K562 (cell line): ENCODE results near the gene MS4A4E. TPM values are rescaled to one million over a fixed set of nuclear protein-coding genes. Genes with fewer than 3 reads are reported as not detected.

Source experiments
- ATAC-seq: fragments of 200-7000 bp; cut with Tn5 transposase; 3 replicates; pipeline ENCODE4 v1.9.1; 2020; ENCODE audit warnings: moderate library complexity
- BruUV-seq: library from RNA; stranded (reverse); fragments of 400-500 nt; replicated peaks from 2 replicates; lab custom pipeline; 2021; lab: Mats Ljungman, UMichigan
- CTCF ChIA-PET: fragments of 300-600 bp; formaldehyde crosslinking; extraction: SDS; loops from one replicate; lab custom pipeline; 2021; ENCODE audit warnings: low intra/inter-chr PET ratio; lab: Yijun Ruan, JAX
- POLR2A ChIA-PET: fragments of 300-600, 350-650 bp; sonication (Branson Sonifier 250); formaldehyde crosslinking; extraction: SDS; loops from one replicate; lab custom pipeline; 2021; ENCODE audit warnings: antibody characterized with exemption, inconsistent platforms; lab: Yijun Ruan, JAX
- DNase-seq, 4 experiments: peaks; one replicate each; pipeline versions ENCODE4 v3.0.0 to v3.0.0-alpha.2; 2011 to 2018; ENCODE audit warnings: low spot score in 3 of 4, mixed read lengths in 3 of 4; ENCODE audit errors: extremely low read depth in 1 of 4
- FAIRE-seq: peaks from 2 replicates; lab custom pipeline; 2011; peaks lifted over from hg19 to GRCh38; lab: Jason Lieb, UNC
- H2AFZ ChIP-seq: 2 replicates; pipeline ENCODE4 v1.6.0; 2011; ENCODE audit warnings: low read depth, low read length, control low read depth, inconsistent platforms
- H3K27ac ChIP-seq: fragments of 200-600 bp; 3 replicates; pipeline ENCODE4 v1.8.0; 2011; ENCODE audit warnings: low read depth, mild to moderate bottlenecking, control low read depth, inconsistent platforms, low read length, moderate library complexity, mixed read lengths; ENCODE audit errors: extremely low read depth
- H3K27me3 ChIP-seq, 2 experiments: fragments of 300-600 bp in 1 of 2; 2 replicates in 1 of 2; 3 replicates in 1 of 2; pipeline versions ENCODE4 v1.6.0 to v1.8.0; 2011; ENCODE audit warnings: inconsistent platforms in 2 of 2, low read length in 2 of 2, mild to moderate bottlenecking in 1 of 2, mixed read lengths in 1 of 2, moderate library complexity in 1 of 2; ENCODE audit not compliant: control insufficient read depth in 2 of 2, insufficient read depth in 2 of 2
- H3K36me3 ChIP-seq: fragments of 300-600 bp; 3 replicates; pipeline ENCODE4 v1.8.0; 2011; ENCODE audit warnings: mild to moderate bottlenecking, low read length, inconsistent platforms; ENCODE audit not compliant: control insufficient read depth, insufficient read depth
- H3K4me1 ChIP-seq, 2 experiments: fragments of 200-600 bp in 1 of 2; replicated peaks in 1 of 2; 2 replicates in 1 of 2; 3 replicates in 1 of 2; pipeline versions ENCODE4 v1.5.1 to v1.8.0; 2011; ENCODE audit warnings: inconsistent platforms in 2 of 2, low read length in 2 of 2, mild to moderate bottlenecking in 1 of 2, mixed read lengths in 1 of 2, moderate library complexity in 1 of 2; ENCODE audit not compliant: control insufficient read depth in 2 of 2, insufficient read depth in 2 of 2
- H3K4me2 ChIP-seq: 2 replicates; pipeline ENCODE4 v1.6.1; 2011; ENCODE audit warnings: low read length, control low read depth, inconsistent platforms, mixed read lengths; ENCODE audit not compliant: insufficient read depth
- H3K4me3 ChIP-seq: fragments of 200-600 bp; sonication (generic), shearing (Covaris generic); 2 replicates; pipeline ENCODE4 v1.5.1; 2016; ENCODE audit warnings: control low read depth, inconsistent platforms
- H3K79me2 ChIP-seq: fragments of 200-600 bp; 3 replicates; pipeline ENCODE4 v1.8.0; 2011; ENCODE audit warnings: low read length, inconsistent platforms; ENCODE audit not compliant: control insufficient read depth, insufficient read depth
- H3K9ac ChIP-seq, 2 experiments: 2 replicates each; pipeline versions ENCODE4 v1.6.0 to v1.6.1; 2011; ENCODE audit warnings: low read depth in 2 of 2, low read length in 2 of 2, control low read depth in 1 of 2, inconsistent platforms in 1 of 2, mild to moderate bottlenecking in 1 of 2, mixed read lengths in 1 of 2; ENCODE audit not compliant: insufficient read depth in 1 of 2
- H3K9me1 ChIP-seq: one replicate; pipeline ENCODE4 v1.6.0; 2011; ENCODE audit warnings: inconsistent platforms, mild to moderate bottlenecking, low read length, moderate library complexity; ENCODE audit not compliant: control insufficient read depth, insufficient read depth
- H3K9me3 ChIP-seq: replicated peaks from 2 replicates; pipeline ENCODE4 v1.5.1; 2011; ENCODE audit warnings: low read depth, low read length, inconsistent platforms; ENCODE audit not compliant: control insufficient read depth, insufficient read depth
- H4K20me1 ChIP-seq: replicated peaks from 2 replicates; pipeline ENCODE4 v1.6.1; 2011; ENCODE audit warnings: low read length, inconsistent platforms, mixed read lengths; ENCODE audit not compliant: control insufficient read depth, insufficient read depth
- CXXC5 ChIP-seq: fragments of 250-450 bp; sonication (Bioruptor Pico); IDR thresholded peaks from 2 replicates; pipeline ENCODE4 v1.8.0; 2022; ENCODE audit warnings: inconsistent platforms, mild to moderate bottlenecking, moderate library complexity
- HMGN3 ChIP-seq: IDR thresholded peaks from 2 replicates; pipeline ENCODE4 v1.6.1; 2011; ENCODE audit warnings: borderline replicate concordance, low read depth, mild to moderate bottlenecking, mixed read lengths, low read length; ENCODE audit not compliant: insufficient read length; ENCODE audit errors: extremely low read depth
- HOXB6 ChIP-seq: fragments of 250-450 bp; sonication (Bioruptor Pico); IDR thresholded peaks from 2 replicates; pipeline ENCODE4 v1.5.1; 2022; ENCODE audit warnings: mild to moderate bottlenecking, borderline replicate concordance
- RBBP5 ChIP-seq: fragments of 200-600 bp; sonication (generic); IDR thresholded peaks from 2 replicates; pipeline ENCODE4 v1.6.1; 2012; ENCODE audit warnings: borderline replicate concordance, mild to moderate bottlenecking, low read length, control low read depth, inconsistent platforms; ENCODE audit not compliant: insufficient read depth, poor library complexity, severe bottlenecking
- RBM34 ChIP-seq: fragments of 200-400 bp; formaldehyde crosslinking; IDR thresholded peaks from 2 replicates; pipeline ENCODE4 v1.6.1; 2018; ENCODE audit warnings: low read length, borderline replicate concordance; ENCODE audit not compliant: insufficient read depth
- SRSF1 ChIP-seq: fragments of 200-400 bp; formaldehyde crosslinking; IDR thresholded peaks from 2 replicates; pipeline ENCODE4 v1.6.1; 2017; ENCODE audit warnings: mild to moderate bottlenecking, low read depth, low read length, moderate library complexity
- SRSF7 ChIP-seq: fragments of 200-400 bp; formaldehyde crosslinking; optimal IDR thresholded peaks from 2 replicates; pipeline ENCODE3; 2017; ENCODE audit warnings: mild to moderate bottlenecking, low read depth, low read length
- XRCC4 ChIP-seq: IDR thresholded peaks from one replicate; pipeline ENCODE4 v1.6.1; 2011; ENCODE audit not compliant: insufficient read depth, insufficient read length; ENCODE audit errors: extremely low read depth
- ZBTB12 ChIP-seq: fragments of 250-450 bp; sonication (Bioruptor Pico); IDR thresholded peaks from 2 replicates; pipeline ENCODE4 v1.4.0; 2020
- ZC3H4 ChIP-seq: sonication (generic); formaldehyde crosslinking; IDR thresholded peaks from 2 replicates; pipeline ENCODE4 v1.9.0; 2021; ENCODE audit warnings: missing genetic modification reagents, borderline replicate concordance
- ZNF316 ChIP-seq: fragments of 450-650 bp; IDR thresholded peaks from 2 replicates; pipeline ENCODE4 v1.6.1; 2016
- ZNF57 ChIP-seq: fragments of 450-650 bp; formaldehyde crosslinking; IDR thresholded peaks from 2 replicates; pipeline ENCODE4 v1.4.0; 2020; ENCODE audit warnings: mild to moderate bottlenecking, moderate library complexity
- ZNF764 ChIP-seq: fragments of 250-450 bp; sonication (Bioruptor Pico); IDR thresholded peaks from 2 replicates; pipeline ENCODE4 v1.4.0; 2020; ENCODE audit warnings: low read depth, mild to moderate bottlenecking, moderate library complexity
- WGBS: fragments of 100-300 bp; shearing (Covaris generic); methylation state at CpG from one replicate; pipeline ENCODE4 v1.1.6; 2016; ENCODE audit warnings: low coverage, mixed read lengths; ENCODE audit not compliant: insufficient coverage; ENCODE audit errors: missing lambda C conversion rate; 5-methylcytosine and 5-hydroxymethylcytosine counted together
- in situ Hi-C: fragments of 300-500 bp; cut with MboI; formaldehyde crosslinking; loops from 4 replicates; pipeline ENCODE4 v1.15.0; 2018; ENCODE audit warnings: inconsistent platforms, mixed read lengths
- intact Hi-C: fragments of 100-400 bp; cut with micrococcal nuclease; formaldehyde crosslinking; loops from 2 replicates; pipeline ENCODE4 v1.14.2; 2022
- polyA plus RNA-seq, 8 experiments: library from polyadenylated mRNA; depleted of rRNA in 4 of 8; stranded (reverse) in 5 of 8; unstranded in 3 of 8; fragments of >200 nt; fragmentation: Nextera tagmentation in 2 of 8; fragmentation: Illumina TruSeq in 1 of 8; extraction: Ambion mirVana in 2 of 8; extraction: Trizol in 1 of 8; gene quantifications; 2 replicates each; pipeline versions ENCODE4 v1.2.1 to v1.2.3, GENCODE V29; 2011 to 2014; ENCODE audit warnings: inconsistent platforms in 1 of 8, missing spikeins in 1 of 8
- total RNA-seq, 7 experiments: library from RNA; depleted of rRNA in 6 of 7; stranded (reverse); fragments of >200 nt in 6 of 7; fragmentation: Illumina TruSeq in 2 of 7; extraction: Trizol in 2 of 7; gene quantifications; 2 replicates each; pipeline versions ENCODE4 v1.2.1 to v1.2.3, GENCODE V29; 2011 to 2021; ENCODE audit warnings: low replicate concordance in 1 of 7

The MS4A4E gene
- total and polyA plus RNA-seq, 9 of the 15 experiments (the other 6 are each of a cell fraction or from before 2014, with no cell fraction given), result 0.11 to 0.81 (median 0.36) TPM; not detected in 2

DNA sequence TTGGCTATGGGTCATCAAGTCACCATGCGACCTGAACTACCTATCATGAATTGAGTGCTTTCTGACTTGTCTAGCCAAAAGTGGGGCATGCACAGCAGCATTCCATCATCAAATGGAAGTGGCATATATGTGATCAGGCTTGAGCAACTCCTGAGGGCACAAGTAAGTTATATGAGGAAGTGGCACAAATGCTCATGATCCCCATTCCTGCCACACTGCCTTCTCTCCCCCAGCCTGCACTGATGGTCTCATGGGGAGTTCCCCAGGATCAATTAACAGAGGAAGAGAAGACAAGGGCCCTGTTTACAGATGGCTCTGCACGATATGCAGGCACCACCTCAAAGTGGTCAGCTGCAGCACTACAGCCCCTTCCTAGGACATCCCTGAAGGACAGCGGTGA, 21.8 kb downstream of the MS4A4E start:
- Histone ChIP-seq H3K27ac (peak overlapping the region; percentile 48; the same call in 2 of the 3 replicates), H2AFZ (peak overlapping the region; percentile 74; the same call in 1 of the 2 replicates), H3K27me3 (no peaks in the 10 kb centered on the region), H4K20me1 (no peaks in the 10 kb centered on the region), H3K9me1 (no peaks in the 10 kb centered on the region), H3K9ac (no peak overlapping the region), H3K4me2 (peak overlapping the region; percentile 52; the same call in 1 of the 2 replicates), H3K4me3 (no peak overlapping the region), H3K36me3 (no peaks in the 10 kb centered on the region), H3K9me3 (no peaks in the 10 kb centered on the region), H3K4me1 (peaks cover 0 to 11% of the 10 kb centered on the region in 2 experiments; a peak in 2 of 5 replicates), H3K79me2 (no peaks in the 10 kb centered on the region)
- no TSS peak for BruUV-seq
- intact Hi-C loops (no loop called here), in situ Hi-C loops (no loop called here)
- POLR2A ChIA-PET, result interaction anchor here (0.6 kb wide), 1 partner anchor 14 kb away, joined by 4 read pairs; no protein-coding TSS in a partner anchor
- TF ChIP-seq SRSF1 (no peak), HMGN3 (no peak), SRSF7 (no peak), RBBP5 (no peak)
- WGBS, result 19% methylated on average over 3 of the region's 3 CpGs
- CTCF ChIA-PET, result no interaction called here
- ATAC-seq (no peak), FAIRE-seq (no peak), DNase-seq (no peak)

DNA sequence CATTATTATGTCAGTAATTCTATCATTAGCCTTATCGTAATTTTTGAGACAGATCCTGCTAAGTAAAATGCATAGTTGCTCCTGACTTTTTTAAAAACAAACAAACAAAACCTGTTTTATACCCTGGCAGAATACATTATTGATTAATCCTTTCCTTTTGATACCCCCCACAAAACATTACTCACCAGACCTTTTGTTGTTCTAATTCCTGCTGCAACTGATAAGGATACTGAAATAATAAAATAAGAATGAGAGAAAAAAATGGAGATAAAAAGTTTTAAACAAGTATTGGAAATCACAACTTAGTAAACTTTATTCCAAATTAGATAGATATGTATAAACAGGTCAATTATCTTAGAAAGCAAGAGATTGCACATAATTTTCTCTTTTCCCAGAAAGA, 28.6 kb downstream of the MS4A4E start:
- Histone ChIP-seq H4K20me1 (no peaks in the 10 kb centered on the region), H3K27ac (no peak overlapping the region), H3K4me1 (peaks cover 0 to 5% of the 10 kb centered on the region in 2 experiments; a peak in 2 of 5 replicates), H3K79me2 (no peaks in the 10 kb centered on the region), H3K9me1 (no peaks in the 10 kb centered on the region), H3K4me2 (no peak overlapping the region), H2AFZ (no peak overlapping the region), H3K27me3 (no peaks in the 10 kb centered on the region), H3K36me3 (no peaks in the 10 kb centered on the region), H3K4me3 (no peak overlapping the region), H3K9me3 (no peaks in the 10 kb centered on the region), H3K9ac (no peak overlapping the region)
- intact Hi-C loops, result no loop called here
- 64% methylated on average over 1 of the region's 1 CpG for WGBS
- in situ Hi-C loops, result no loop called here
- ATAC-seq (no peak), DNase-seq (no peak), FAIRE-seq (no peak)
- ChIA-PET POLR2A (no interaction called here), CTCF (no interaction called here)
- no TSS peak for BruUV-seq
- TF ChIP-seq ZNF316, result no peak
- TF ChIP-seq HOXB6, result no peak
- no peak for TF ChIP-seq CXXC5 (CRISPR knock-in tag)
- no peak for TF ChIP-seq ZNF764 (CRISPR knock-in tag)
- no peak for TF ChIP-seq RBM34
- no peak for TF ChIP-seq ZBTB12 (CRISPR knock-in tag)
- TF ChIP-seq ZNF57 (CRISPR knock-in tag), result no peak
- TF ChIP-seq XRCC4, result no peak
- TF ChIP-seq ZC3H4, result no peak
